Heart right ventricle (tissue), 12 donors: ENCODE data around the gene KRTAP10-7. TPM values are rescaled to one million over a fixed set of nuclear protein-coding genes. Genes with fewer than 3 reads are reported as not detected.

Experiments
- polyA plus RNA-seq, 2 donors: library from polyadenylated mRNA; stranded (reverse); fragments of 200-250 nt; gene quantifications; one replicate each; pipeline ENCODE4 v1.2.3, GENCODE V29; 2013
- total RNA-seq, 10 donors: library from RNA; stranded (reverse); fragmentation: NEBNext Ultra II Directional in 3 of 10; extraction: Animal tissue kit (Norgen Biotek cat#: 25700) in 3 of 10; gene quantifications; one replicate each; pipeline versions ENCODE4 v1.2.1 to v1.2.4, GENCODE V29; 2021 to 2023
- donor health status: ischemic (EF 13 %, LVEDD 7.1; RV severe dilation, severe dysfunction).
- donor health status: healthy with polysubstance abuse.
- donor health status: DM: no; HTN: yes; CAD: no.
- donor health status: DM: no; HTN: no; CAD: no.
- donor health status: ischemic (EF 25% LVEDD 6.9; RV normal size, moderate dysfunction).
- donor health status: ischemic (EF 25% LVEDD 5.7; RV mildly dilated, moderate dysfunction).
- donor health status: healthy.
- donor health status: nonischemic (EF 11% LVEDD 7.7; RV severe dilation, severe dysfunction).
- donor health status: DM: yes; HTN: yes; CAD: no.
- donor health status: PGD.
- donor health status: ischemic (EF 29% LVEDD 5.4; RV normal size, mild dysfunction).
- donor health status: nonischemic (EF 23%, LVEDD 6.1; RV moderate dilation, normal function).

The KRTAP10-7 gene
- total and polyA plus RNA-seq, 12 donors, result not detected

Other genes starting within 250 kb of the KRTAP10-7 start
- gene TRPM2, start 247.0 kb upstream of the KRTAP10-7 start, total RNA-seq, result 1 to 10 TPM in 5 of 10 donors, under 1 TPM in 5; 0.34 to 8.5 (median 0.89) TPM
- 1 to 10 TPM; 1.2 to 2.4 TPM for gene TRPM2, start 247.0 kb upstream of the KRTAP10-7 start, polyA plus RNA-seq
- 1 to 10 TPM; 1.2 to 3.2 (median 2.1) TPM for gene LRRC3, start 145.1 kb upstream of the KRTAP10-7 start, total RNA-seq
- gene LRRC3, start 145.1 kb upstream of the KRTAP10-7 start, polyA plus RNA-seq, result 1 to 10 TPM; 1.2 to 2.3 TPM
- not detected for gene KRTAP10-1, start 60.4 kb upstream of the KRTAP10-7 start, total RNA-seq
- gene KRTAP10-1, start 60.4 kb upstream of the KRTAP10-7 start, polyA plus RNA-seq, result not detected
- not detected for gene KRTAP10-2, start 49.1 kb upstream of the KRTAP10-7 start, total RNA-seq
- gene KRTAP10-2, start 49.1 kb upstream of the KRTAP10-7 start, polyA plus RNA-seq, result not detected
- not detected for gene KRTAP10-3, start 41.8 kb upstream of the KRTAP10-7 start, total RNA-seq
- not detected for gene KRTAP10-3, start 41.8 kb upstream of the KRTAP10-7 start, polyA plus RNA-seq
- gene KRTAP10-4, start 26.9 kb upstream of the KRTAP10-7 start, total RNA-seq, result not detected
- not detected for gene KRTAP10-4, start 26.9 kb upstream of the KRTAP10-7 start, polyA plus RNA-seq
- gene KRTAP10-5, start 20.0 kb upstream of the KRTAP10-7 start, total RNA-seq, result not detected
- not detected for gene KRTAP10-5, start 20.0 kb upstream of the KRTAP10-7 start, polyA plus RNA-seq
- not detected for gene KRTAP10-6, start 8.1 kb upstream of the KRTAP10-7 start, total RNA-seq
- not detected for gene KRTAP10-6, start 8.1 kb upstream of the KRTAP10-7 start, polyA plus RNA-seq
- gene KRTAP10-8, start 11.5 kb downstream of the KRTAP10-7 start, total RNA-seq, result not detected
- gene KRTAP10-8, start 11.5 kb downstream of the KRTAP10-7 start, polyA plus RNA-seq, result not detected
- not detected for gene KRTAP10-9, start 26.5 kb downstream of the KRTAP10-7 start, total RNA-seq
- gene KRTAP10-9, start 26.5 kb downstream of the KRTAP10-7 start, polyA plus RNA-seq, result not detected
- gene KRTAP10-10, start 36.8 kb downstream of the KRTAP10-7 start, total RNA-seq, result not detected
- gene KRTAP10-10, start 36.8 kb downstream of the KRTAP10-7 start, polyA plus RNA-seq, result not detected
- not detected for gene KRTAP10-11, start 45.8 kb downstream of the KRTAP10-7 start, total RNA-seq
- gene KRTAP10-11, start 45.8 kb downstream of the KRTAP10-7 start, polyA plus RNA-seq, result not detected
- not detected for gene KRTAP12-4, start 54.1 kb downstream of the KRTAP10-7 start, total RNA-seq
- gene KRTAP12-4, start 54.1 kb downstream of the KRTAP10-7 start, polyA plus RNA-seq, result not detected
- gene KRTAP12-3, start 57.3 kb downstream of the KRTAP10-7 start, total RNA-seq, result not detected
- not detected for gene KRTAP12-3, start 57.3 kb downstream of the KRTAP10-7 start, polyA plus RNA-seq
- gene KRTAP12-2, start 66.3 kb downstream of the KRTAP10-7 start, total RNA-seq, result not detected
- gene KRTAP12-2, start 66.3 kb downstream of the KRTAP10-7 start, polyA plus RNA-seq, result not detected
- not detected for gene KRTAP12-1, start 81.6 kb downstream of the KRTAP10-7 start, total RNA-seq
- not detected for gene KRTAP12-1, start 81.6 kb downstream of the KRTAP10-7 start, polyA plus RNA-seq
- gene KRTAP10-12, start 96.6 kb downstream of the KRTAP10-7 start, total RNA-seq, result not detected
- gene KRTAP10-12, start 96.6 kb downstream of the KRTAP10-7 start, polyA plus RNA-seq, result not detected
- 1 to 10 TPM in 4 of 10 donors, under 1 TPM in 3, not detected in 3; 0.12 to 2.1 (median 1.0) TPM for gene TSPEAR, start 111.0 kb downstream of the KRTAP10-7 start, total RNA-seq
- gene TSPEAR, start 111.0 kb downstream of the KRTAP10-7 start, polyA plus RNA-seq, result 1 to 10 TPM in 1 of 2 donors, under 1 TPM in 1; under 0.01 to 3.4 TPM
- 10 to 100 TPM; 58.1 to 89.5 (median 67.0) TPM for gene UBE2G2, start 201.2 kb downstream of the KRTAP10-7 start, total RNA-seq
- 10 to 100 TPM; 39.6 to 59.3 TPM for gene UBE2G2, start 201.2 kb downstream of the KRTAP10-7 start, polyA plus RNA-seq
- 10 to 100 TPM; 56.9 to 80.9 (median 72.6) TPM for gene SUMO3, start 217.5 kb downstream of the KRTAP10-7 start, total RNA-seq
- gene SUMO3, start 217.5 kb downstream of the KRTAP10-7 start, polyA plus RNA-seq, result 10 to 100 TPM; 14.9 to 70.0 TPM